ENCODE data around the gene DSC3. TPM values are rescaled to one million over a fixed set of nuclear protein-coding genes. Genes with fewer than 3 reads are reported as not detected.

The DSC3 gene
- total RNA-seq, 3 donors from 2014 or later, result 0.19 to 0.61 TPM; not detected in 1

- TF ChIP-seq CTCF (IDR thresholded peaks at IDR 0.05), result no peak
- ATAC-seq, result no peak
- no peaks in the 10 kb centered on the region for H3K4me1 ChIP-seq (ENCODE audit: low read depth)
- H3K36me3 ChIP-seq (ENCODE audit: low read depth), result no peaks in the 10 kb centered on the region
- intact Hi-C loops (cut with DNase I, micrococcal nuclease), result no loop called here
- H3K4me3 ChIP-seq, result no peak overlapping the region
- no peak for DNase-seq
- no peaks in the 10 kb centered on the region for H3K9me3 ChIP-seq
Observed at GRCh38 chr18:31061945-31062344, 19.4 kb upstream of the DSC3 start.

GRCh38 chr18:31058897-31059296 is 16.4 kb upstream of the DSC3 start:
- no peak for ATAC-seq
- Histone ChIP-seq H3K4me3 (no peak overlapping the region), H3K36me3 (ENCODE audit: low read depth) (no peaks in the 10 kb centered on the region), H3K4me1 (ENCODE audit: low read depth) (no peaks in the 10 kb centered on the region), H3K9me3 (no peaks in the 10 kb centered on the region)
- no peak for TF ChIP-seq CTCF (IDR thresholded peaks at IDR 0.05)
- intact Hi-C loops (cut with DNase I, micrococcal nuclease), result no loop called here
- DNase-seq, result no peak

- no peaks in the 10 kb centered on the region for H3K36me3 ChIP-seq (ENCODE audit: low read depth)
- no peaks in the 10 kb centered on the region for H3K9me3 ChIP-seq
- no peak for TF ChIP-seq CTCF (IDR thresholded peaks at IDR 0.05)
- no peaks in the 10 kb centered on the region for H3K4me1 ChIP-seq (ENCODE audit: low read depth)
- no peak for DNase-seq
- ATAC-seq, result no peak
- H3K4me3 ChIP-seq, result no peak overlapping the region
- intact Hi-C loops (cut with DNase I, micrococcal nuclease), result no loop called here
Observed at GRCh38 chr18:31057917-31058316, 15.4 kb upstream of the DSC3 start.

- no peaks in the 10 kb centered on the region for H3K36me3 ChIP-seq (ENCODE audit: low read depth)
- H3K4me1 ChIP-seq (ENCODE audit: low read depth), result no peaks in the 10 kb centered on the region
- TF ChIP-seq CTCF (IDR thresholded peaks at IDR 0.05), result no peak
- no peaks in the 10 kb centered on the region for H3K9me3 ChIP-seq
- DNase-seq, result no peak
- ATAC-seq, result no peak
- H3K4me3 ChIP-seq, result no peak overlapping the region
- intact Hi-C loops (cut with DNase I, micrococcal nuclease), result no loop called here
Observed at GRCh38 chr18:31057051-31057450, 14.5 kb upstream of the DSC3 start.

DNA sequence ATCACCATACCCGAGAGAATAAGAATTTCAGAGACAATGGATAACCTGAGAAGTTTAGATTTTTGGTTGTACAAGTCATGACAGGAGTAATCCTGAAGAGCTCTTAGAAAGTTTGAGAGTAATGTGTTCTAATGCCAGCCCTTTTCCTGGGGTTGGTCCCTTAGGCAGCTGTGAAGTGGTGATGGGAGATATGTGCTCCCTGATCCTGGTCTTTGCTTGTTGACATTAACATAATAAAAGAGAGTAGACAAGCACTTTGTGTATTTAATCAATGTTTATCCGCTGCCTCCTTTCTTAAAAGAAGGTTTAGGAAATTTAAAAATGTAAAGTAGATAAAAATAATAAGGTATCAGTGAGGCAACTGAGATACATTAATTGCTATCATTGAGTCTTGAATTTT is 13.8 kb upstream of the DSC3 start:
- Histone ChIP-seq H3K9me3 (no peaks in the 10 kb centered on the region), H3K4me3 (no peak overlapping the region), H3K36me3 (ENCODE audit: low read depth) (no peaks in the 10 kb centered on the region), H3K4me1 (ENCODE audit: low read depth) (no peaks in the 10 kb centered on the region)
- DNase-seq (no peak), ATAC-seq (no peak)
- intact Hi-C loops (cut with DNase I, micrococcal nuclease), result no loop called here
- TF ChIP-seq CTCF (IDR thresholded peaks at IDR 0.05), result no peak

GRCh38 chr18:31050635-31051034 is 8.1 kb upstream of the DSC3 start:
- Histone ChIP-seq H3K9me3 (no peaks in the 10 kb centered on the region), H3K4me3 (no peak overlapping the region), H3K4me1 (ENCODE audit: low read depth) (no peaks in the 10 kb centered on the region), H3K36me3 (ENCODE audit: low read depth) (no peaks in the 10 kb centered on the region)
- TF ChIP-seq CTCF (IDR thresholded peaks at IDR 0.05), result no peak
- intact Hi-C loops (cut with DNase I, micrococcal nuclease), result no loop called here
- DNase-seq (no peak), ATAC-seq (no peak)
